Adrenal gland (tissue), 5 donors: Measurements from ENCODE around the gene SGMS1.

ENCODE experiments used
- CTCF ChIP-seq, 6 experiments: fragments of 450-650 bp in 4 of 6; fragments of 200-600 bp in 2 of 6; sonication (generic) in 1 of 6; IDR thresholded peaks; 1 replicate in 5 of 6; 2 replicates in 1 of 6; pipeline versions ENCODE4 v1.5.1 to v1.8.0; 2016 to 2021; ENCODE audit warnings: antibody characterized with exemption in 6 of 6, mild to moderate bottlenecking in 2 of 6, moderate library complexity in 1 of 6
- POLR2A ChIP-seq, 2 donors: fragments of 450-650 bp; IDR thresholded peaks; one replicate each; pipeline ENCODE4 v1.6.1; 2017; ENCODE audit warnings: antibody characterized with exemption in 2 of 2, mild to moderate bottlenecking in 2 of 2, moderate library complexity in 1 of 2
- donor health status: DM: no; HTN: no; CAD: no.

DNA sequence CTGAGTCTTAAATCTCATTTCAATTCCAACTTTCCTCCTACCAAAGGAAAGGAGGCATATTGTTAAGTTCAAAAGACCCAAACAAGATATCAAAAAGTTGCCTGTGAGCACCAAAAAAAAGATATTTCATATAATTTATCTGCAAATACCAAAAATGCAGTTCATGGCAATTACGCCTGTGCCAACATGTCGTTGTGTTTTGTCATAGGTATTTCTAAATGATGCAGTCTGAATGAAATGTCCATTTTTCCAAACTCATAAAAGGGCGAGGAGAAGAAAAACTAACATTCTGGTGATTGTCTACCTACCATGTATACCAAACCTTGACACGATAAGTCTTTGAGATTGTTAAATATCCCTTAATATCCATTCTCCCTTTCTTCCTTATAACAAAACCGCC lies 109.8 kb downstream of the SGMS1 start:
- TF ChIP-seq CTCF (IDR thresholded peaks at IDR 0.05) (no peak), POLR2A (IDR thresholded peaks at IDR 0.05) (no peak)
